GM19193 (cell line): ENCODE results near the gene LRP3.

Source experiments
- POLR2A ChIP-seq: IDR thresholded peaks from 4 replicates; pipeline ENCODE4 v1.6.1; 2011; ENCODE audit not compliant: insufficient read depth, insufficient read length; ENCODE audit errors: extremely low read depth

Gene LRP3

GRCh38 chr19:33219261-33219815 lies 25.2 kb downstream of the LRP3 start:
- TF ChIP-seq POLR2A: no peak

- TF ChIP-seq POLR2A: no peak
These were observed 26.0 kb downstream of the LRP3 start for GRCh38 chr19:33220115-33220514.

- TF ChIP-seq POLR2A: no peak
These were observed 26.6 kb downstream of the LRP3 start for GRCh38 chr19:33220735-33221134.

- TF ChIP-seq POLR2A: no peak
These were observed 27.5 kb downstream of the LRP3 start for GRCh38 chr19:33221638-33222037.

- TF ChIP-seq POLR2A: no peak
These were observed 30.7 kb downstream of the LRP3 start for GRCh38 chr19:33224694-33225457.

- no peak for TF ChIP-seq POLR2A
These were observed 31.4 kb downstream of the LRP3 start, which contains the start of gene SLC7A10 for GRCh38 chr19:33225458-33225926. Gene SLC7A10 (minus strand): TSS chr19:33225850. CDS start chr19:33225703, 147 bp downstream.

GRCh38 chr19:33226550-33227241 lies 32.6 kb downstream of the LRP3 start:
- TF ChIP-seq POLR2A: no peak

- TF ChIP-seq POLR2A: no peak
These were observed 33.1 kb downstream of the LRP3 start for GRCh38 chr19:33227242-33227650.

GRCh38 chr19:33227870-33228599 lies 33.9 kb downstream of the LRP3 start:
- no peak for TF ChIP-seq POLR2A

- no peak for TF ChIP-seq POLR2A
These were observed 35.8 kb downstream of the LRP3 start for GRCh38 chr19:33229962-33230361.

GRCh38 chr19:33231511-33231910 lies 37.4 kb downstream of the LRP3 start:
- no peak for TF ChIP-seq POLR2A

GRCh38 chr19:33232656-33233055 lies 38.5 kb downstream of the LRP3 start:
- no peak for TF ChIP-seq POLR2A

GRCh38 chr19:33233056-33233873 lies 39.1 kb downstream of the LRP3 start:
- TF ChIP-seq POLR2A: no peak

GRCh38 chr19:33234092-33234491 lies 40.0 kb downstream of the LRP3 start:
- TF ChIP-seq POLR2A: no peak
